GM12874 (cell line): ENCODE measurements around the gene ENAM.
A peak's percentile ranks its signal among the peaks of the same experiment; 100 is the strongest.

Source experiments
- TF ChIP-seq, protein P1 (sequence below): IDR thresholded peaks from 2 replicates; pipeline ENCODE4 v1.5.1; 2011; ENCODE audit warnings: low read depth, mild to moderate bottlenecking, control low read depth, low read length, moderate library complexity; ENCODE audit not compliant: insufficient read depth

Gene ENAM

DNA sequence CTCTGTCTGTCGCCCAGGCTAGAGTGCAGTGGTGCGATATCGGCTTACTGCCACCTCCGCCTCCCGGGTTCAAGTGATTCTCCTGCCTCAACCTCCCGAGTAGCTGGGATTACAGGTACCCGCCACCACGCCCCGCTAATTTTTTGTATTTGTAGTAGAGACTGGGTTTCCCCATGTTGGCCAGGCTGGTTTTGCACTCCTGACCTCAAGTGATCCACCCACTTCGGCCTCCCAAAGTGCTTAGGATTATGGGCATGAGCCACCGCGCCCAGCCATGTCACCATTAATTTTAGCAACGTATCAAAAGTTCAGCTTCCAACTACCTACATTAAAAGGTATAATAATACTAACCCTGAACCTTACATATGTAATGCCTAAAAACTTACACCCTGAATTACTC is 58.8 kb downstream of the ENAM start:
- TF ChIP-seq, protein P1, sequence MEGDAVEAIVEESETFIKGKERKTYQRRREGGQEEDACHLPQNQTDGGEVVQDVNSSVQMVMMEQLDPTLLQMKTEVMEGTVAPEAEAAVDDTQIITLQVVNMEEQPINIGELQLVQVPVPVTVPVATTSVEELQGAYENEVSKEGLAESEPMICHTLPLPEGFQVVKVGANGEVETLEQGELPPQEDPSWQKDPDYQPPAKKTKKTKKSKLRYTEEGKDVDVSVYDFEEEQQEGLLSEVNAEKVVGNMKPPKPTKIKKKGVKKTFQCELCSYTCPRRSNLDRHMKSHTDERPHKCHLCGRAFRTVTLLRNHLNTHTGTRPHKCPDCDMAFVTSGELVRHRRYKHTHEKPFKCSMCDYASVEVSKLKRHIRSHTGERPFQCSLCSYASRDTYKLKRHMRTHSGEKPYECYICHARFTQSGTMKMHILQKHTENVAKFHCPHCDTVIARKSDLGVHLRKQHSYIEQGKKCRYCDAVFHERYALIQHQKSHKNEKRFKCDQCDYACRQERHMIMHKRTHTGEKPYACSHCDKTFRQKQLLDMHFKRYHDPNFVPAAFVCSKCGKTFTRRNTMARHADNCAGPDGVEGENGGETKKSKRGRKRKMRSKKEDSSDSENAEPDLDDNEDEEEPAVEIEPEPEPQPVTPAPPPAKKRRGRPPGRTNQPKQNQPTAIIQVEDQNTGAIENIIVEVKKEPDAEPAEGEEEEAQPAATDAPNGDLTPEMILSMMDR, result no peak

DNA sequence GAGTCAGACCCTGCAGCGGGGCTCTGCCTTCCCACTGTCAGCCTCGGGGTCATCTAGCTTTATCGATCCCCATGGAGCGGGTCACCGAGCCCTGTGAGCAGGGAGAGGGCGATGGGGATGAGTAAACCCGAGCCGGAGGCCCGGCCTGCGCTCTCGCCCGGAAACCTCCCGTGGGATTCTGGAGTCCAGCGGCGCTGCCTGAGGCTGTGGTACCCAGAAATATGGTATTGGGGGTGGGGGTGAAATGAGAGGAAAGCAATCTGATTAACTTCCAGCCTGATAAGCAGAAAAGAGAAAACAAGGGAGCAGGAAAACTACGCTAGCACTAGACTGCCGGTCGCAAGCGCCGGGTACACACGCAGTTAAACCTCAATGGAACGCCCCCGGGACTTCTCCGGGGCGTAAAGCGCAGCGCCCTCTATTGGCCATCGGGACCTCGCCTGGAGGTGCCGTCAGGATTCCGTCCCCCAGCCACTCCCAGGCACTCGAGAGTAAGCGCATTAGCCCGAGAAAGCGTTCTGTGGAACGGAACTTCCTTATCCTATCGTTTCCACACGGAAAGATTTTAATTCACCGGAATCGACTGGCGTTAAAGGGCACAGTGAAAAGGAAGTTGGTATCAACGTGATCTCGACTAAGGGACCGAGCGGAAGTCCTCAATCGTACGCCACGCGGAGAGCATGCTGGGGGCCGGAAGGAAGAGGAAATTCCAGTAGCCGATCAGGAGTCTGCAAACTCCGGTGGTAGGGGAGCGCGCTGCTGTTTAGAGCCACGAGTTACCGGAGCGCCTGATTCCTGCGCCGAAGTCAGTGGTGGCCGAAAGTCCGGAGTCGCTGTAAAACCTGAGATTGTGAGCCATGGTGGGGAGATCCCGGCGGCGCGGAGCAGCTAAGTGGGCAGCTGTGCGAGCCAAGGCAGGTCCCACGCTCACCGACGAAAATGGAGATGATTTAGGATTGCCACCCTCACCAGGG is 59.6 kb downstream of the ENAM start, which contains the start of gene UTP3:
Gene UTP3, plus strand, starts transcription at position 712 of the 974 bp plus-strand sequence. Its CDS starts 146 bp downstream, at position 858.
- TF ChIP-seq, protein P1, result peak; percentile 95

DNA sequence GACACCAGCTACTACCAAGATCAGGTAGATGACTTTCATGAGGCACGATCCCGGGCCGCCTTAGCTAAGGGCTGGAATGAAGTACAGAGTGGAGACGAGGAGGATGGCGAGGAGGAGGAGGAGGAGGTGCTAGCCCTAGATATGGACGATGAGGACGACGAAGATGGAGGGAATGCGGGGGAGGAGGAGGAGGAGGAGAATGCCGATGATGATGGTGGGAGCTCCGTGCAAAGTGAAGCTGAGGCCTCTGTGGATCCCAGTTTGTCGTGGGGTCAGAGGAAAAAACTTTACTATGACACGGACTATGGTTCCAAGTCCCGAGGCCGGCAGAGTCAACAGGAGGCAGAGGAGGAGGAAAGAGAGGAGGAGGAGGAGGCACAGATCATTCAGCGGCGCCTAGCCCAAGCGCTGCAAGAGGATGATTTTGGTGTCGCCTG is 60.3 kb downstream of the ENAM start:
- TF ChIP-seq, protein P1, result no peak

DNA sequence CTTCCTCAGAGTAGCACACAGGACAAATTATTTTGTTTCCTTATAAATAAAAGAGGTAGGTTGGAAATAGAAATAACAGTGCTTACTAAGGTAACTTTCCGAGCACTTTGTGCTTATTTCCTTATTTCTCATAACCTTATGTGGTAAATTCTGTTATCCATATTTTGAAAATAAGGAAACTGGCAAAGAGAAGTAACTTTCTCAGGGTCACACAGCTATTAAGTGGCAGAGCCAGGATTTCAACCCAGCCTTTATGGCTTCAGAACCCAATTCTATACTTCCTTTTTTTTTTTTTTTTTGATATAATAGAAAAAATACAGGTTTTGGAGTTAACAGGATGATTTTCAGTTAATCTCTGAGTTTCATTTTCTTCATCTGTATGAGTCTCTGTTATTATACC is 63.1 kb downstream of the ENAM start:
- TF ChIP-seq, protein P1, result no peak
